CD4-positive, alpha-beta T cell treated with Interleukin-21 for 1 hour (primary cell): ENCODE measurements around the gene NME3.
A peak's percentile ranks its signal among the peaks of the same experiment; 100 is the strongest.

ENCODE experiments used
- DNase-seq: peaks from one replicate; pipeline ENCODE4 v3.0.0-alpha.2; 2020

NME3 gene

GRCh38 chr16:1792836-1793577 is 21.7 kb upstream of the NME3 start:
- no peak for DNase-seq

- no peak for DNase-seq
Measured at GRCh38 chr16:1791943-1792812, 20.8 kb upstream of the NME3 start.

- no peak for DNase-seq
Measured at GRCh38 chr16:1791256-1791942, 20.1 kb upstream of the NME3 start.

- no peak for DNase-seq
Measured at GRCh38 chr16:1790611-1791255, 19.4 kb upstream of the NME3 start.

- no peak for DNase-seq
Measured at GRCh38 chr16:1790261-1790610, 18.9 kb upstream of the NME3 start.

GRCh38 chr16:1789643-1790045 is 18.3 kb upstream of the NME3 start:
- DNase-seq, result no peak

GRCh38 chr16:1788708-1789100 is 17.4 kb upstream of the NME3 start:
- no peak for DNase-seq

GRCh38 chr16:1788095-1788707 is 16.9 kb upstream of the NME3 start:
- no peak for DNase-seq

GRCh38 chr16:1787322-1788094 is 16.2 kb upstream of the NME3 start:
- no peak for DNase-seq

- no peak for DNase-seq
Measured at GRCh38 chr16:1787056-1787321, 15.6 kb upstream of the NME3 start.

GRCh38 chr16:1786242-1787055 is 15.1 kb upstream of the NME3 start:
- DNase-seq, result no peak

- no peak for DNase-seq
Measured at GRCh38 chr16:1785846-1786170, 14.5 kb upstream of the NME3 start.

GRCh38 chr16:1784977-1785845 is 13.9 kb upstream of the NME3 start:
- no peak for DNase-seq

- peak; percentile 100 for DNase-seq
Measured at GRCh38 chr16:1782408-1783264, 11.3 kb upstream of the NME3 start, which contains the start of the genes NUBP2 and SPSB3. TSS of gene NUBP2 (plus strand) at chr16:1782960. CDS start at chr16:1783021, 61 bp downstream. TSS of gene SPSB3 (minus strand) at chr16:1782571. CDS start at chr16:1781483, 1,088 bp downstream.

- peak; percentile 28 for DNase-seq
Measured at GRCh38 chr16:1781758-1782407, 10.5 kb upstream of the NME3 start.

GRCh38 chr16:1781254-1781653 is 9.9 kb upstream of the NME3 start:
- no peak for DNase-seq

GRCh38 chr16:1780677-1781072 is 9.3 kb upstream of the NME3 start:
- no peak for DNase-seq
